ENCODE results near the gene SLC6A20.

SLC6A20 gene

GRCh38 chr3:45817831-45818522, 21.6 kb upstream of the SLC6A20 start:
- no peak overlapping the region for H3K9ac ChIP-seq (ENCODE audit: low read depth, low read length)
- H3K36me3 ChIP-seq (ENCODE audit: insufficient read depth, low read length) = peaks cover 93% of the 10 kb centered on the region
- H3K4me3 ChIP-seq (ENCODE audit: low read depth in 1 of 2, low read length in 2 of 2) = no peak overlapping the region
- peaks cover 16% of the 10 kb centered on the region for H3K4me1 ChIP-seq (ENCODE audit: insufficient read depth, low read length)
- H2AFZ ChIP-seq (ENCODE audit: low read depth, low read length) = no peak overlapping the region
- H3K4me2 ChIP-seq (ENCODE audit: insufficient read depth, low read length) = no peak overlapping the region
- no peaks in the 10 kb centered on the region for H3K9me3 ChIP-seq (ENCODE audit: insufficient read depth, low read length, severe bottlenecking)
- no peak for TF ChIP-seq EZH2 (IDR thresholded peaks at IDR 0.05; ENCODE audit: borderline replicate concordance, low read depth, low read length, severe bottlenecking)
- TF ChIP-seq, protein P1, sequence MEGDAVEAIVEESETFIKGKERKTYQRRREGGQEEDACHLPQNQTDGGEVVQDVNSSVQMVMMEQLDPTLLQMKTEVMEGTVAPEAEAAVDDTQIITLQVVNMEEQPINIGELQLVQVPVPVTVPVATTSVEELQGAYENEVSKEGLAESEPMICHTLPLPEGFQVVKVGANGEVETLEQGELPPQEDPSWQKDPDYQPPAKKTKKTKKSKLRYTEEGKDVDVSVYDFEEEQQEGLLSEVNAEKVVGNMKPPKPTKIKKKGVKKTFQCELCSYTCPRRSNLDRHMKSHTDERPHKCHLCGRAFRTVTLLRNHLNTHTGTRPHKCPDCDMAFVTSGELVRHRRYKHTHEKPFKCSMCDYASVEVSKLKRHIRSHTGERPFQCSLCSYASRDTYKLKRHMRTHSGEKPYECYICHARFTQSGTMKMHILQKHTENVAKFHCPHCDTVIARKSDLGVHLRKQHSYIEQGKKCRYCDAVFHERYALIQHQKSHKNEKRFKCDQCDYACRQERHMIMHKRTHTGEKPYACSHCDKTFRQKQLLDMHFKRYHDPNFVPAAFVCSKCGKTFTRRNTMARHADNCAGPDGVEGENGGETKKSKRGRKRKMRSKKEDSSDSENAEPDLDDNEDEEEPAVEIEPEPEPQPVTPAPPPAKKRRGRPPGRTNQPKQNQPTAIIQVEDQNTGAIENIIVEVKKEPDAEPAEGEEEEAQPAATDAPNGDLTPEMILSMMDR (IDR thresholded peaks at IDR 0.05; ENCODE audit: borderline replicate concordance, extremely low read depth, low read length, poor library complexity, severe bottlenecking) = no peak
- H4K20me1 ChIP-seq (ENCODE audit: insufficient read depth, low read length) = 0 out of 2 replicates have a peak, but pooled peaks cover 3% of the 10 kb centered on the region
- H3K27me3 ChIP-seq (ENCODE audit: insufficient read depth, low read length, poor library complexity) = no peaks in the 10 kb centered on the region
- no peak for ATAC-seq (ENCODE audit: insufficient read depth, low read depth)
- no peak for DNase-seq
- H3K27ac ChIP-seq (ENCODE audit: low read length) = peak overlapping the region; percentile 37
- H3K79me2 ChIP-seq (ENCODE audit: insufficient read depth, low read length) = peaks cover 57% of the 10 kb centered on the region

DNA sequence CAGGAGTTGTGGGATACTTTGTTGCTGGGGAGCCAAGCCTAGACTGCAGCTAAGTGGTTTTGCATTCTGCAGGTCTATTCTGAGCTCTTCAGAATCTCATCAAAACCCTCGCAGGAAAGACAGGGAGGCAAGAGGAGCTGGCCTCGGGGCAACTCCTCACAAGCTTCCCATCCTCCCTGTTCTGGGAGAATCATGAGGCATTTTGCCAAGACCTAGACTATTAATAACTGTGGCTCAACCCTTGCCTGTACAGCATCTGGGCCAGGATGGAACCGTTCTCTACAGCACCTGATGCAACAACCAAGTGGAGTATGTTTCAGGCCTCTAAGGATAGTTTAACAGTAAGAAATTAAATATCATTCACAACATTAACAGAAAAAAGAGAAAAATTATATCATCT, 20.2 kb upstream of the SLC6A20 start:
- H3K4me2 ChIP-seq (ENCODE audit: insufficient read depth, low read length) = no peak overlapping the region
- no peak for DNase-seq
- no peaks in the 10 kb centered on the region for H3K27me3 ChIP-seq (ENCODE audit: insufficient read depth, low read length, poor library complexity)
- H4K20me1 ChIP-seq (ENCODE audit: insufficient read depth, low read length) = 0 out of 2 replicates have a peak, but pooled peaks cover 3% of the 10 kb centered on the region
- H3K4me1 ChIP-seq (ENCODE audit: insufficient read depth, low read length) = peaks cover 16% of the 10 kb centered on the region
- H3K36me3 ChIP-seq (ENCODE audit: insufficient read depth, low read length) = peaks cover 93% of the 10 kb centered on the region
- H3K4me3 ChIP-seq (ENCODE audit: low read depth in 1 of 2, low read length in 2 of 2) = no peak overlapping the region
- TF ChIP-seq, protein P1 (IDR thresholded peaks at IDR 0.05; ENCODE audit: borderline replicate concordance, extremely low read depth, low read length, poor library complexity, severe bottlenecking) = no peak
- no peak for TF ChIP-seq EZH2 (IDR thresholded peaks at IDR 0.05; ENCODE audit: borderline replicate concordance, low read depth, low read length, severe bottlenecking)
- no peak for ATAC-seq (ENCODE audit: insufficient read depth, low read depth)
- H3K9ac ChIP-seq (ENCODE audit: low read depth, low read length) = no peak overlapping the region
- no peaks in the 10 kb centered on the region for H3K9me3 ChIP-seq (ENCODE audit: insufficient read depth, low read length, severe bottlenecking)
- peaks cover 52% of the 10 kb centered on the region for H3K79me2 ChIP-seq (ENCODE audit: insufficient read depth, low read length)
- no peak overlapping the region for H2AFZ ChIP-seq (ENCODE audit: low read depth, low read length)
- peak overlapping the region; percentile 70 for H3K27ac ChIP-seq (ENCODE audit: low read length)

DNA sequence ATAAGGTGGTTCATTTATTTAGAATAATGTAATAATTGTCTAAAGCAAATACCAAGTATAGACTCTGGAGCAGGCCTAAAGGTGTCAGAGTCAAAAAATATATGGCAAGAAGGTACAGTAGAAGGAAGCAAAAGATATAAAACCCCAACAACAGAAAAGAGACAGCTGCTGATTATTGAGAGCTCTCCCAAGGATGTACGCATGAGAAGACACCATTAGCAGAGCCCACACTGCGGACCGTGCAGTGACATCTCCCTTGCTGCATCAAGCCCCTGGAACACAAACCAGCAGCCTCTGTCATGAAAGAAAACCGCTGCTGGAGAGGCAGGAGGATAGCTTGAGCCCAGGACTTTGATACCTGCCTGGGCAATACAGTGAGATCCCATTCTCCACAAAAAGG, 18.0 kb upstream of the SLC6A20 start:
- Histone ChIP-seq H3K9ac (ENCODE audit: low read depth, low read length) (no peak overlapping the region), H2AFZ (ENCODE audit: low read depth, low read length) (no peak overlapping the region), H3K4me3 (ENCODE audit: low read depth in 1 of 2, low read length in 2 of 2) (no peak overlapping the region), H3K27ac (ENCODE audit: low read length) (no peak overlapping the region), H3K4me1 (ENCODE audit: insufficient read depth, low read length) (peaks cover 16% of the 10 kb centered on the region), H3K27me3 (ENCODE audit: insufficient read depth, low read length, poor library complexity) (no peaks in the 10 kb centered on the region), H4K20me1 (ENCODE audit: insufficient read depth, low read length) (peaks cover 8% of the 10 kb centered on the region; the same call in 1 of the 2 replicates), H3K36me3 (ENCODE audit: insufficient read depth, low read length) (peaks cover 91% of the 10 kb centered on the region), H3K79me2 (ENCODE audit: insufficient read depth, low read length) (peaks cover 35% of the 10 kb centered on the region), H3K9me3 (ENCODE audit: insufficient read depth, low read length, severe bottlenecking) (no peaks in the 10 kb centered on the region), H3K4me2 (ENCODE audit: insufficient read depth, low read length) (no peak overlapping the region)
- DNase-seq (no peak), ATAC-seq (ENCODE audit: insufficient read depth, low read depth) (no peak)
- no peak for TF ChIP-seq EZH2 (IDR thresholded peaks at IDR 0.05; ENCODE audit: borderline replicate concordance, low read depth, low read length, severe bottlenecking)
- TF ChIP-seq, protein P1 (IDR thresholded peaks at IDR 0.05; ENCODE audit: borderline replicate concordance, extremely low read depth, low read length, poor library complexity, severe bottlenecking) = no peak
